Smooth muscle cell (in vitro differentiated cells): ENCODE measurements around the gene CAMP. TPM values are rescaled to one million over a fixed set of nuclear protein-coding genes. Genes with fewer than 3 reads are reported as not detected.

Source experiments
- DNase-seq: peaks from one replicate; lab custom pipeline; 2025; ENCODE audit not compliant: unreplicated experiment; lab: John Stamatoyannopoulos, UW
- H2AFZ ChIP-seq: fragments of 200-600 bp; sonication (generic); 2 replicates; pipeline ENCODE4 v1.6.0; 2016; ENCODE audit warnings: antibody characterized with exemption, low read depth, mild to moderate bottlenecking
- H3F3A ChIP-seq: fragments of 200-600 bp; sonication (generic); 2 replicates; pipeline ENCODE4 v1.6.0; 2017; ENCODE audit warnings: antibody characterized with exemption, low read depth
- H3K27ac ChIP-seq: fragments of 200-600 bp; sonication (generic); 2 replicates; pipeline ENCODE4 v1.5.1; 2016; ENCODE audit warnings: low read depth, mild to moderate bottlenecking
- H3K27me3 ChIP-seq: fragments of 200-600 bp; sonication (generic); 2 replicates; pipeline ENCODE4 v1.6.1; 2016; ENCODE audit warnings: low read depth, mild to moderate bottlenecking
- H3K36me3 ChIP-seq: fragments of 200-600 bp; sonication (generic); 2 replicates; pipeline ENCODE4 v1.5.1; 2016; ENCODE audit warnings: low read depth
- H3K4me1 ChIP-seq: fragments of 200-600 bp; sonication (generic); 2 replicates; pipeline ENCODE4 v1.5.1; 2016; ENCODE audit warnings: low read depth
- H3K4me2 ChIP-seq: fragments of 200-600 bp; sonication (generic); 2 replicates; pipeline ENCODE4 v1.6.0; 2016; ENCODE audit warnings: mild to moderate bottlenecking
- H3K4me3 ChIP-seq: fragments of 200-600 bp; sonication (generic); 2 replicates; pipeline ENCODE4 v1.5.1; 2016; ENCODE audit warnings: mild to moderate bottlenecking
- H3K79me2 ChIP-seq: fragments of 200-600 bp; sonication (generic); 2 replicates; pipeline ENCODE4 v1.6.0; 2016; ENCODE audit warnings: low read depth, mild to moderate bottlenecking
- H3K9ac ChIP-seq: fragments of 200-600 bp; sonication (generic); 2 replicates; pipeline ENCODE4 v1.6.0; 2016; ENCODE audit warnings: low read depth
- H3K9me3 ChIP-seq: fragments of 200-600 bp; sonication (generic); replicated peaks from 2 replicates; pipeline ENCODE4 v1.5.1; 2016; ENCODE audit warnings: low read depth
- H4K20me1 ChIP-seq: fragments of 200-600 bp; sonication (generic); 2 replicates; pipeline ENCODE4 v1.6.0; 2016; ENCODE audit warnings: low read depth
- CTCF ChIP-seq: fragments of 200-600 bp; sonication (generic); IDR thresholded peaks from 2 replicates; pipeline ENCODE4 v1.5.1; 2017; ENCODE audit warnings: borderline replicate concordance, mild to moderate bottlenecking, antibody characterized with exemption; ENCODE audit not compliant: insufficient read depth, poor library complexity, severe bottlenecking
- WGBS: methylation state at CpG from one replicate; pipeline ENCODE4 v1.1.7; 2016; ENCODE audit warnings: low lambda C conversion rate; 5-methylcytosine and 5-hydroxymethylcytosine counted together
- polyA plus RNA-seq: library from polyadenylated mRNA; unstranded; fragments of >200 nt; fragmentation: Nextera tagmentation; extraction: Ambion mirVana; gene quantifications from 2 replicates; pipeline ENCODE4 v1.2.1, GENCODE V29; 2016
- total RNA-seq: library from RNA; depleted of rRNA; stranded (reverse); fragments of >200 nt; gene quantifications from 2 replicates; pipeline ENCODE4 v1.2.3, GENCODE V29; 2014

Gene CAMP
- total and polyA plus RNA-seq, 2 experiments from 2014 or later = not detected

DNA sequence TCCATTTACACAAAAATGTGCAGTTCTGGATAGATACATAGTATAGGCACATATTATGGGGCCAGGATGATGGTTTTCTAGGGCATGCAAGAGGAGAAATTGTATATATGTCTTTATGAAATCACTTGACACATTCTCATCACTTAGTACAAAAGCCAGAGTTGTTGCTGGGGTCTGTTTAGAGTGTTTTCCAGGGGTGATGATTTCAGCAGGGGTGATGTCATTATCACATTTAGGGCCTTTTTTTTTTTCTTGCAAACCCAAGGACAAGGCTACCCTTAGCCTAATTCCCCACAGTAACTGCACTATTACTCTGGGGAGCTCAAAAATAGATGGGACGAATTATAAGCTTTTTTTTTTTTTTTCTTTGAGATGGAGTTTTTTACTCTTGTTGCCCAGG is 21.2 kb downstream of the CAMP start:
- Histone ChIP-seq H3K4me1 (peaks cover 10% of the 10 kb centered on the region), H3K36me3 (no peaks in the 10 kb centered on the region), H3K9me3 (no peaks in the 10 kb centered on the region), H3K4me3 (no peak overlapping the region), H4K20me1 (peaks cover 19% of the 10 kb centered on the region), H3K79me2 (peaks cover 2% of the 10 kb centered on the region), H2AFZ (no peak overlapping the region), H3K27me3 (no peaks in the 10 kb centered on the region), H3F3A (peaks cover 5% of the 10 kb centered on the region), H3K4me2 (no peak overlapping the region), H3K27ac (no peak overlapping the region), H3K9ac (no peak overlapping the region)
- TF ChIP-seq CTCF = no peak
- DNase-seq = no peak
- WGBS = 95% methylated on average over 1 of the region's 1 CpG

DNA sequence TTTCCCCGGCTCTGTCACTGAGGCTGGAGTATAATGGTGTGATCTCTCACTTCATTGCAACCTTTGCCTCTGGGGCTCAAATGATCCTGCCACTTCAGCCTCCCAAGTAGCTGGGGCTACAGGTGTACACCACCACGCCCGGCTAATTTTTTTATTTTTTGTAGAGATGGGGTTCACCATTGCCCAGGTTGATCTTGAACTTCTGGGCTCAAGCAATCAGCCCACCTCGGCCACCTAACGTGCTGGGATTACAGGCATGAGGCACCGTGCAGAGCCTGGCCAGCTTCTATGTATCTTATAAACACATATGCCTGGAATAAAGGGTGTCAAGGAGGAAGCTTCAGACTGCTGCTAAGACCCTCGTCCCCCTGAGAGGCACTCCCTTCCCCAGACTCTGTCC is 21.8 kb downstream of the CAMP start:
- H2AFZ ChIP-seq = no peak overlapping the region
- peaks cover 6% of the 10 kb centered on the region for H3K4me1 ChIP-seq
- no peak overlapping the region for H3K9ac ChIP-seq
- H4K20me1 ChIP-seq = peaks cover 19% of the 10 kb centered on the region
- H3K27me3 ChIP-seq = no peaks in the 10 kb centered on the region
- peaks cover 5% of the 10 kb centered on the region for H3F3A ChIP-seq
- no peak overlapping the region for H3K4me3 ChIP-seq
- no peak for TF ChIP-seq CTCF
- no peak for DNase-seq
- 91% methylated on average over 7 of the region's 7 CpGs for WGBS
- H3K4me2 ChIP-seq = no peak overlapping the region
- H3K79me2 ChIP-seq = peaks cover 2% of the 10 kb centered on the region
- H3K36me3 ChIP-seq = no peaks in the 10 kb centered on the region
- H3K27ac ChIP-seq = no peak overlapping the region
- no peaks in the 10 kb centered on the region for H3K9me3 ChIP-seq

- H4K20me1 ChIP-seq = peaks cover 19% of the 10 kb centered on the region
- H3K79me2 ChIP-seq = peaks cover 2% of the 10 kb centered on the region
- 89% methylated on average over 1 of the region's 1 CpG for WGBS
- no peak for TF ChIP-seq CTCF
- H3F3A ChIP-seq = no peaks in the 10 kb centered on the region
- no peak overlapping the region for H3K4me3 ChIP-seq
- H3K9ac ChIP-seq = no peak overlapping the region
- H3K36me3 ChIP-seq = no peaks in the 10 kb centered on the region
- H3K9me3 ChIP-seq = no peaks in the 10 kb centered on the region
- H3K27me3 ChIP-seq = no peaks in the 10 kb centered on the region
- DNase-seq = no peak
- H3K4me1 ChIP-seq = no peaks in the 10 kb centered on the region
- H3K4me2 ChIP-seq = peak overlapping the region; percentile 17
- H2AFZ ChIP-seq = no peak overlapping the region
- no peak overlapping the region for H3K27ac ChIP-seq
These were observed 24.1 kb downstream of the CAMP start for GRCh38 chr3:48247401-48247811.

- H3K4me3 ChIP-seq = no peak overlapping the region
- WGBS = 47% methylated on average over 4 of the region's 4 CpGs
- TF ChIP-seq CTCF = no peak
- no peak overlapping the region for H3K9ac ChIP-seq
- peak overlapping the region; percentile 17 for H3K4me2 ChIP-seq
- H3K36me3 ChIP-seq = no peaks in the 10 kb centered on the region
- H4K20me1 ChIP-seq = peaks cover 19% of the 10 kb centered on the region
- no peaks in the 10 kb centered on the region for H3K27me3 ChIP-seq
- no peak overlapping the region for H3K27ac ChIP-seq
- no peak for DNase-seq
- no peaks in the 10 kb centered on the region for H3K9me3 ChIP-seq
- H3K79me2 ChIP-seq = peaks cover 2% of the 10 kb centered on the region
- no peaks in the 10 kb centered on the region for H3F3A ChIP-seq
- no peak overlapping the region for H2AFZ ChIP-seq
- no peaks in the 10 kb centered on the region for H3K4me1 ChIP-seq
These were observed 25.0 kb downstream of the CAMP start for GRCh38 chr3:48248095-48248850.
